Skeletal muscle satellite cell (primary cell): Measurements from ENCODE around the gene RBFOX2.

Experiments
- H3K27me3 ChIP-seq: 2 replicates; pipeline ENCODE4 v1.7.0; 2013; ENCODE audit warnings: low read length; ENCODE audit not compliant: control insufficient read depth, insufficient read depth
- H3K36me3 ChIP-seq: 2 replicates; pipeline ENCODE4 v1.7.0; 2013; ENCODE audit warnings: mild to moderate bottlenecking, control low read depth, low read length; ENCODE audit not compliant: insufficient read depth
- H3K4me1 ChIP-seq: 2 replicates; pipeline ENCODE4 v1.7.0; 2013; ENCODE audit warnings: low read length; ENCODE audit not compliant: control insufficient read depth, insufficient read depth
- H3K4me2 ChIP-seq: 2 replicates; pipeline ENCODE4 v1.7.0; 2013; ENCODE audit warnings: mild to moderate bottlenecking, low read length
- H3K4me3 ChIP-seq: 2 replicates; pipeline ENCODE4 v1.7.0; 2013; ENCODE audit warnings: low read length
- H3K9ac ChIP-seq: 2 replicates; pipeline ENCODE4 v1.7.0; 2013; ENCODE audit warnings: mild to moderate bottlenecking, low read depth, low read length, moderate library complexity
- H3K9me3 ChIP-seq: replicated peaks from 2 replicates; pipeline ENCODE4 v1.7.0; 2013; ENCODE audit warnings: mild to moderate bottlenecking, control low read depth, low read length

Gene RBFOX2

DNA sequence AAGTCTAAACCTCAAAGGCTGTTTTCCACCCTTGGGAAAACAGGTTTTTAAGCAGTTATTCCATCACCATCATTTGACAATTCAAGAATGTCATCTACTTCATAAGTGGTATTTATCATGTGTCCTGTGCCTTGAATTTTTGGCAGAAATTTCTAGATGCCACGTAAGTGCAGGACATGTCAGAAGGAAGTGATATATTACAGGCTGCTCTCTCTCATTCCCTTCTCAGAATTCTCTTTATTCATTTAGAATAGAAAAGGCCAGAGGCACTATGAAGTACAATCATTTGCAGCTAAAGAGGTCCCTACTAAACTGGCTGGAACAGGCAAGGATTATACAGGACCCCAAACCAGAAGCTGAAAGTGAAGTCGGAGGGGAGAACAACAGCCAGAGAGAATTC lies 11.9 kb downstream of the RBFOX2 start:
- Histone ChIP-seq H3K9ac (no peak overlapping the region), H3K4me1 (peaks cover 19% of the 10 kb centered on the region), H3K36me3 (peaks cover 4% of the 10 kb centered on the region), H3K4me3 (no peak overlapping the region), H3K27me3 (no peaks in the 10 kb centered on the region), H3K4me2 (no peak overlapping the region), H3K9me3 (no peaks in the 10 kb centered on the region)

DNA sequence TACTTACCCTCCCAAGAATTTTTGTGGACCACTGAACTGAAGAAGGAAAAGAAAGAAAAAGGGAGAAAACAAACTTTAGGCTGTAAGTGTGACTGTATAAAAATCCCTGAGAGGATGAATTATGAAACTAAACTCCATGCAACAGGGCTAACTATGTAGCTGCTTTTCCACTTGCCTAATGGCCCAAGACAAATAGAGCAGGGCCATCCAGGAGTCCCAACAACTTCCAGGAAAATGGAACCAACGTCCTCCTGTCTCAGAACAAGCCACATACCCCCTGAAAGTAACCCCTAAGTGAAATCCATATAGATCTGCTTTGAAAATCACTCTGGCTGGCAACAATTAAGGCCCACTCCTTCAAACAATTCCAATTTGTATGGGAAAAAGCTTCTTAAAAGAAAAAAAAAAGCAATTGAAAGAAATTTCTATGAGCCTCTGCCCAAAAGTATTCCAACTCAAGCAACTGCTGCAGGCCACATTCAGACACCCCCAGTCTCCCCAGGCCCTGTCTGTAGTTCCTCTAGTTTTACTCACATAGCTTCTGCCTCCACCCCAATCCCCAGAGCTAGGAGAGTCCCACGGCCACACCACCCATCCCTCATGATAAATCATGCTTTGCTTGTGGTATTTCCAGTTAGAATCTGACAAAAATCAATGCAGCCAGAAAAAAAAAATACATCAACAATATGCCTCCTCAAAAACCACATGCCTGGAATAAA lies 12.7 kb downstream of the RBFOX2 start:
- Histone ChIP-seq H3K4me2 (no peak overlapping the region), H3K4me3 (no peak overlapping the region), H3K9me3 (no peaks in the 10 kb centered on the region), H3K27me3 (no peaks in the 10 kb centered on the region), H3K4me1 (peaks cover 20% of the 10 kb centered on the region), H3K36me3 (no peaks in the 10 kb centered on the region), H3K9ac (no peak overlapping the region)

DNA sequence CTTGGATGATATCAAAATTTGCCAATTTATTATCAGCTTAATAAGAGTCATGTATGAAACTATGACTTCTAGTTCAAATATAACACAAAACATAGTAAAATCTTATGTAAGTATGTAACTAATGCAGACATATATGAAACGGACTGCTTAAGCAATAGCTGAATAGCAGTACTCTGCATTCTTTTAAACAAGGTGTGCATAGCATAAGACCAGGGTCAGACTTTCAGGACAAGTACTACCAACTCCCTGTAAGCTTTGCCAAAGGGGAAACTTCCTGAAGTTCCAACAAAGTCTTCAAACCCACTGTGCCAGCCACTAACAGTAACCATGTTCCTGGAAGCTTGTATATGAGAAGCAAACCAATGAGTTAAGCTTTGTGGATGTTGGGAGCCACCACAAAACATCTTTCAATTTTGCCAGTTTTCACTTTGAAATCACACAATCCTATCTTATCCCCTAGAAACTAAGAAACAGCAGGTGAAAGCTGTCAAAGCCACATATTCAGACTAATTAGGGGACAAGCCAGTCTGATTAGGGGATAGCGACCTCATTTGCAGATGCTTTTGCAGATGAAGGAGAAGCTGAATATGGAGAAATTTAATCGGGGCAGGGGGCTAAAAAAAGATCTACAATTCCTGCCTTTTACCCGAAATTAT lies 13.3 kb downstream of the RBFOX2 start:
- no peak overlapping the region for H3K9ac ChIP-seq
- no peak overlapping the region for H3K4me2 ChIP-seq
- H3K9me3 ChIP-seq = no peaks in the 10 kb centered on the region
- no peak overlapping the region for H3K4me3 ChIP-seq
- no peaks in the 10 kb centered on the region for H3K36me3 ChIP-seq
- no peaks in the 10 kb centered on the region for H3K27me3 ChIP-seq
- peaks cover 27% of the 10 kb centered on the region for H3K4me1 ChIP-seq

DNA sequence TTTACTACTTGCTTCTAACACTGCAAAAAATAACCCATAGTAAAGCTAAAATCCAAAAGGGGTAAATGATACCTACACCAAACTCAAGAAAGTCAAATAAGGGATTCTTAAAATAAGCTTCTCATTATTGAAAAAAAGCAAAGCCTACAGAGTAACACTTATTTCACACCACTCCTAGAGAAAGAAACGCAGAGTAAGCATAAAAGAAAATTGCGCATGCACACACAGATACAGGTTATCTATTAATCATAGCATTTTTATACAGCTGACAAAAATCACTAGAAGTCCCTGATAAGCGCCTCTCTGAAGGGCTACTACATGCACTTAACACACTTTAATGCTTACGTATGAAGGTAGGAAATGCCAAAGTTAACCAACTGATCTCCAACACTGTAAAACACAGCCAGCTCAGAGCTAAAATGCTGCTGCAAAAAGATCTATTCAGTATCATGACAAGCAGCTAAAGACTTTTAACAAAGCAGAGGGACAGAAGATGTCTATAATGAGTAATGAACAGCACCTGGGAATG lies 14.0 kb downstream of the RBFOX2 start:
- no peaks in the 10 kb centered on the region for H3K27me3 ChIP-seq
- no peak overlapping the region for H3K4me2 ChIP-seq
- no peaks in the 10 kb centered on the region for H3K9me3 ChIP-seq
- no peaks in the 10 kb centered on the region for H3K36me3 ChIP-seq
- H3K4me3 ChIP-seq = no peak overlapping the region
- no peak overlapping the region for H3K9ac ChIP-seq
- H3K4me1 ChIP-seq = peaks cover 30% of the 10 kb centered on the region

DNA sequence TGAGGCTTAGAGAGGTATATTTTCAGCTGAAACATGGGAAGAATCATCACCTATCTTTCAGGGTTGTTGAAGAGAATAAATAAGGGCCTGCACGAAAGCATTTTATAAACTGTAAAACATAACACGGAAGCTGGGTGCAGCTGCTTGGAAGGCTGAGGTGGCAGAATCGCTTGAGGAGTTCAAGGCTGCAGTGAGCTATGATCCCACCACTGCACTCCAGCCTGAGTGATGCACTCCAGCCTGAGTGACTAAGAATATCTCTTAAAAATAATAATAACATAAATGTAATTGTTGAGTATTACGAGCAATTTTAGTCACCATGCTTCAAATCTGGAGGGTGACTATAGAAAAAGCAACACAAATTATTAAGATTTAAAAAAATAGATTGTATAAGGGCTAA lies 16.3 kb downstream of the RBFOX2 start:
- H3K9ac ChIP-seq = no peak overlapping the region
- H3K36me3 ChIP-seq = no peaks in the 10 kb centered on the region
- no peaks in the 10 kb centered on the region for H3K9me3 ChIP-seq
- no peaks in the 10 kb centered on the region for H3K27me3 ChIP-seq
- no peak overlapping the region for H3K4me3 ChIP-seq
- H3K4me2 ChIP-seq = peak overlapping the region; percentile 12
- H3K4me1 ChIP-seq = peaks cover 42% of the 10 kb centered on the region

DNA sequence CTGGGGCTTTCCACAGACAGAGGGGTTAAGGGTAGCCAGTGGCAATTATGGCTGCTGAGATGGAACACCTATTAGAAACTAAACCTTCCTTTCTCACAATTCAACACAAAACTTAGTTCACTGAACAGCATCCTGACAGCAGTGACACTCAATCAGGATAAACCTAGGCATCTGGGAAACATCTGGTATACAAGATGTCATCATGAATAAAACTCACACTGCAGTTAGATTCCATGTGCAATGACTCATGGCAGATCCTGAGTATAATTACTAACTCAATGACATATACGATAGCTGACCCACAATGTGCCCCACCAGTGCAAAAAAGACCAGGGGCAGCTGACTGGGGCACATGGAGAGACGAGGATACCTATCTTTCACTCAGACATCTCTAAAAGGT lies 17.7 kb downstream of the RBFOX2 start:
- Histone ChIP-seq H3K4me3 (no peak overlapping the region), H3K9ac (no peak overlapping the region), H3K4me1 (peaks cover 31% of the 10 kb centered on the region), H3K27me3 (no peaks in the 10 kb centered on the region), H3K4me2 (peak overlapping the region; percentile 29), H3K36me3 (no peaks in the 10 kb centered on the region), H3K9me3 (no peaks in the 10 kb centered on the region)

DNA sequence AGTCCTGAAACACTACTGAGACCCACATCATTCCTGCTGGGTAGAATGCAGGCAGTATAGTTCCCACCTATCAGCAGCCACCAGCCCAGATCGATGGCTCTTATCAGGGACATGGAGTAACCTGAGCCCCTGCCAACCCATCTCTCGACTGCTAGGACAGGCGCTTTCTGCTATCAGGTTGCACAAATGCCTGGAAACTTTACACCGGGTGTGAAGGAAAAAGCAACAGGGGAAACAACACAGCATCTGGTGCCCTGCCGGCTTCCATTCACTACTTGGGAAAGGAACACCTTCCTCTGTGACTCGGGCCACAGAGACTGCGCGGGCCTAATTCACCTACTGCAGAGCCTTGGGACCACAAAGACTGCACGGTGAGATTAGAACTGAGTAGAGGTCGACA lies 18.5 kb downstream of the RBFOX2 start:
- H3K27me3 ChIP-seq = no peaks in the 10 kb centered on the region
- no peak overlapping the region for H3K4me2 ChIP-seq
- no peaks in the 10 kb centered on the region for H3K9me3 ChIP-seq
- no peak overlapping the region for H3K4me3 ChIP-seq
- no peaks in the 10 kb centered on the region for H3K36me3 ChIP-seq
- no peak overlapping the region for H3K9ac ChIP-seq
- peaks cover 31% of the 10 kb centered on the region for H3K4me1 ChIP-seq

DNA sequence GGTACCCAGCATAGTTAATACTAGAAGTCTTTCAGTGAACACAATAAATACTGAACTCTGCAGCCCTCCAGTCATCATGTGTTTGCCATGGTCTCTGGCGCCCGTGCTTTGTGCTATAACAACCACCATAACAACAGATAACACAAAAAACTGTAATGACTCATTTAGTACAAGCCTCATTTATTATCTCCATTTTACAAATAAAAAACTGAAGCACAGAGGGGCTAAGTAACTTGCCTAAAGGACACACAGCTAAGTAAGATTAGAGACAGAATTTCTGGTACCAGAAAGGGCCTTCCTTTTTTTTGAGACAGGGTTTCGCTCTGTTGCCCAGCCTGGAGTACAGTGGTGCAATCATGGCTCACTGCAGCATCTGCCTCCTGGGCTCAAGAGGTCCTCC lies 19.5 kb downstream of the RBFOX2 start:
- H3K4me3 ChIP-seq = no peak overlapping the region
- no peaks in the 10 kb centered on the region for H3K36me3 ChIP-seq
- H3K9ac ChIP-seq = no peak overlapping the region
- H3K4me1 ChIP-seq = peaks cover 31% of the 10 kb centered on the region
- no peaks in the 10 kb centered on the region for H3K27me3 ChIP-seq
- no peak overlapping the region for H3K4me2 ChIP-seq
- no peaks in the 10 kb centered on the region for H3K9me3 ChIP-seq

DNA sequence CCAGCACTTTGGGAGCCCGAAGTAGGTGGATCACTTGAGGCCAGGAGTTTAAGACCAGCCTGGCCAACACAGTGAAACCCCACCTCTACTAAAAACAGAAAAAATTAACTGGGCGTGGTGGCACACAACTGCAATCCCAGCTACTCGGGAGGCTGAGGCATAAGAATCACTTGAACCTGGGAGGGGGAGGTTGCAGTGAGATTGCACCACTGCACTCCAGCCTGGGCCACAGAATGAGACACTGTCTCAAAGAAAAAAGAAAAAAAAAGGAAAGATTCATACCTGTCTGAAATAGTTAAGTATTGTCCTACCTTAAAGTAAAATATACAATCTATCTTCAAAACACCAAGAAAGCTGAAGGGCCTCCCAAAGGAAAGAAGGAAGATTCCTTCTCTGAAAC lies 20.1 kb downstream of the RBFOX2 start:
- no peak overlapping the region for H3K4me3 ChIP-seq
- no peak overlapping the region for H3K4me2 ChIP-seq
- no peak overlapping the region for H3K9ac ChIP-seq
- peaks cover 31% of the 10 kb centered on the region for H3K4me1 ChIP-seq
- H3K9me3 ChIP-seq = no peaks in the 10 kb centered on the region
- H3K36me3 ChIP-seq = no peaks in the 10 kb centered on the region
- no peaks in the 10 kb centered on the region for H3K27me3 ChIP-seq

DNA sequence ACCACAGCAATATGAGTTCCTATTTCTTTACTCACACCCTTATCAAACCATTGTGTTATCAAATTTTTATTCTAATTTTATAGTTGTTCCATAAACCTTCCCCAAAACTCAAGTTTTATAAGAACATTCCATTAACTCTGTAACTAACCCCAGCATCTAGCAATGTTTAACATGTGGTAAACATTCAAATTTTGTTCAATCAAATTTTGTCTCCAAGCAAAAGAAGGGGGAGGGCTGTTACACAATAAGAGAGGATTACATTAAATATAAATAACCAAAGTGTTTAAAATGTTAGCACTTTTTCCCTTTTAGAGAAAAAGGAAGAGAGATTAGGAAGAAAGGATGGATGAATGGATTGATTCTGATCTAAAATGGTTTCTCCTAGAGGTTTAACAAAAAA lies 20.5 kb downstream of the RBFOX2 start:
- Histone ChIP-seq H3K9ac (no peak overlapping the region), H3K36me3 (no peaks in the 10 kb centered on the region), H3K4me2 (no peak overlapping the region), H3K27me3 (no peaks in the 10 kb centered on the region), H3K9me3 (no peaks in the 10 kb centered on the region), H3K4me3 (no peak overlapping the region), H3K4me1 (peaks cover 31% of the 10 kb centered on the region)

DNA sequence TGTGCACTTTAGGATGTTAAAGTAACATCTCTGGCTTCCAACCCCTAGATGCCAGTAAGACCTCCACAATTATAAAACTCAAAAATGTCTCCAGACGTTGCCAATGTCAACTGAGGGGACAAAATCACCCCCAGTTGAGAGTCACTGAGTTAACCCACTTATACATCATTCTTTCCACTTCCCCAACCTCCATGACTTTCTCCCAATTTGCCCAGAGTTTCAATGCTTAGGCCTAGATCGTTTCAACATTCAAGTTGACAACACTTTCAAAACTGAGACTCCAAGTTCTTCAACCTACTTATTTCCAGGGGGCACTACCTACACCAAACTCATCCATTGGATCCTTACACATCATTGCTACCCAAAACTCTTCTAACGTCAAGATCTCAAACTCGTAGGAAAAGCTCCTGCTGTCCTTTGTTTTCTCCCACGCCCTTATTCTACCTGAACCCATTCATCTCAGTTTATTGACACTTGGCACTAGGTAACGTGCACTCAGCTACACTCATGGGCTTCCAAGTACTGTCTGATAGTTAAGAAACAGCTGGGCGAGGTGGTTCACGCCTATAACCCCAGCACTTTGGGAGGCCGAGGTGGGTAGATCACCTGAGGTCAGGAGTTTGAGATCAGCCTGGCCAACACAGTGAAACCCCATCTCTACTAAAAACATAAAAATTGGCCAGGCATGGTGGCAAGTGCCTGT lies 24.5 kb downstream of the RBFOX2 start:
- Histone ChIP-seq H3K4me2 (no peak overlapping the region), H3K9me3 (no peaks in the 10 kb centered on the region), H3K36me3 (no peaks in the 10 kb centered on the region), H3K9ac (no peak overlapping the region), H3K4me3 (no peak overlapping the region), H3K27me3 (no peaks in the 10 kb centered on the region), H3K4me1 (peaks cover 9% of the 10 kb centered on the region)
